Natural killer cell treated with Interleukin-12 subunit alpha and Interleukin-12 subunit beta and Interleukin-15 and Interleukin-18, amount 100 ng/mL, for 72 hours (primary cell): ENCODE data around the gene MOSPD2. TPM values are rescaled to one million over a fixed set of nuclear protein-coding genes. Genes with fewer than 3 reads are reported as not detected.

Experiments used
- ATAC-seq, 2 donors: fragments of 150-1000 bp; cut with Tn5 transposase in 1 of 2; sonication (Bioruptor Pico), chemical (Tn5 transposase) in 1 of 2; 2 replicates each; pipeline ENCODE4 v1.10.0; 2021
- DNase-seq: peaks from one replicate; pipeline ENCODE4 v3.0.0; 2022; ENCODE audit warnings: low spot score
- H3K27ac Mint-ChIP-seq, 2 donors: 1 replicate in 1 of 2; 2 replicates in 1 of 2; pipeline ENCODE4 v1.8.0; 2022; ENCODE audit warnings: mixed read lengths in 2 of 2, mild to moderate bottlenecking in 1 of 2, moderate library complexity in 1 of 2
- H3K27me3 Mint-ChIP-seq, 2 donors: 1 replicate in 1 of 2; 2 replicates in 1 of 2; pipeline ENCODE4 v1.8.0; 2022; ENCODE audit warnings: mixed read lengths in 2 of 2
- H3K36me3 Mint-ChIP-seq: one replicate; pipeline ENCODE4 v1.8.0; 2022; ENCODE audit warnings: mixed read lengths
- H3K4me1 Mint-ChIP-seq, 2 donors: 1 replicate in 1 of 2; 2 replicates in 1 of 2; pipeline ENCODE4 v1.8.0; 2022; ENCODE audit warnings: low read depth in 2 of 2, mixed read lengths in 2 of 2, mild to moderate bottlenecking in 1 of 2
- H3K4me3 Mint-ChIP-seq: one replicate; pipeline ENCODE4 v1.8.0; 2022; ENCODE audit warnings: mixed read lengths
- H3K9me3 Mint-ChIP-seq: 2 replicates; pipeline ENCODE4 v1.8.0; 2022; ENCODE audit warnings: mixed read lengths
- total RNA-seq, 2 donors: library from RNA; stranded (reverse); gene quantifications; one replicate each; pipeline ENCODE4 v1.2.3, GENCODE V29; 2022

MOSPD2 gene
- total RNA-seq, 2 donors from 2014 or later, result 12.8 to 30.4 TPM

DNA sequence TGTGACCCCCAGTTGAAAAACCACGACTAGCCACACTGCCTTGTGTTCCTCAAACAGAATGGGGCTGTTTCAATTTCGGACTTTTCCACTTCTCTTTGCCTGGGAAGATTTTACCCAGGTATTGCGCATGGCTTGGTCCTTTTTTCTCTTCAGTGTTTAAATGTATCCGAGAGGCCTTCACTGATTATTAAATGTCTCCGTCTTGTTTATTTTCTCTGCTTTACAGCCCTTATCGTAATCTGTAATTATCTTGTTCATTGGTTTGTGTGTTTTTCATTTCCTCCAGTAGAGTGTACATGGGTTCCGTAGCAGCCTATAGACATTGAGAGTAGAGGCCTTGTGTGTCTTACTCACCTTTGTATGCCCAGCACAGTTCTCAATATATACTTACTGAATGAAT lies 2.4 kb downstream of the MOSPD2 start:
- Mint-ChIP-seq H3K9me3 (peaks cover 2% of the 10 kb centered on the region), H3K27me3 (no peaks in the 10 kb centered on the region), H3K4me1 (peaks cover 7 to 10% of the 10 kb centered on the region in 2 donors), H3K36me3 (no peaks in the 10 kb centered on the region), H3K4me3 (peak overlapping the region; percentile 48), H3K27ac (peak overlapping the region in 1 of 2 donors; percentile 7)
- ATAC-seq, result no peak
- DNase-seq, result no peak

DNA sequence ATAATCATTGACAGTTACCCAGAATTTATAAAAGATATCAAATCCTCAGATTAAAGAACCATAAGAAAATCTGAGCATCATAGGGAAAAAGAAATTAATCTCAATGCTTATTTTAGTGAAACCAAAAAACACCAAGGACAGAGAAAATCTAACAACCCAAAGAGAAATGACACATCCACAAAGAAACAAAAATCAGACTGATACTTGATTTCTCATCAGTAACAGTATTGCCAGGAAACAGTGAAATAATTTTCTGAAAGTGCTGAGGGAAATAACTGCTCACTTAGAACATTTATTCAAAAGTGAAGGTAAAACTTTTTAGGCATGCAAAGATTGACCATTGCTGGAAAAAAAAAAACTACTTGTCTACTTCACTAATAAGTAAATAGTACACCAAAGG lies 10.6 kb downstream of the MOSPD2 start:
- Mint-ChIP-seq H3K9me3 (peaks cover 3% of the 10 kb centered on the region), H3K4me1 (peaks cover 23 to 25% of the 10 kb centered on the region in 2 donors), H3K27me3 (no peaks in the 10 kb centered on the region), H3K27ac (peak overlapping the region; percentile 91 to 92), H3K4me3 (peak overlapping the region; percentile 80), H3K36me3 (no peaks in the 10 kb centered on the region)
- ATAC-seq, result no peak
- DNase-seq, result no peak

DNA sequence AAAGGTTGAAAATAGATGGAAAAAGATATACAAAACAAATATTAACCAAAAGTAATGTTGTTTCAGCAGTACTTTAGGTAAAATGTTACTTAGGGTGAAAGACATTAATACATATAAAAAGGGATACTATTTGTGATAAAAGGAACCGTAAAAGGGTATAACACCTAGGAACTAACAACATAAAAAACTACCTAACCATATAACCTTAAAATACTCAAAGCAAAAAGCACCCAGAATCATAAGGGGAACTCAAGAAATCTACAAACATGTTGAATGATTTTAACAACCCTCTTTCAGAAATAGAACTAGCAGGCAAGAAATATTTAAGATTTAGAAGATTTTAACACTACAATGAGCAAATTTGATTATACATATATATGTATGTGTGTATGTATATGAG lies 11.5 kb downstream of the MOSPD2 start:
- Mint-ChIP-seq H3K4me3 (no peak overlapping the region), H3K27me3 (no peaks in the 10 kb centered on the region), H3K27ac (peak overlapping the region; percentile 91 to 92), H3K4me1 (peaks cover 19 to 25% of the 10 kb centered on the region in 2 donors), H3K9me3 (peaks cover 3% of the 10 kb centered on the region), H3K36me3 (no peaks in the 10 kb centered on the region)
- DNase-seq (no peak), ATAC-seq (no peak)

DNA sequence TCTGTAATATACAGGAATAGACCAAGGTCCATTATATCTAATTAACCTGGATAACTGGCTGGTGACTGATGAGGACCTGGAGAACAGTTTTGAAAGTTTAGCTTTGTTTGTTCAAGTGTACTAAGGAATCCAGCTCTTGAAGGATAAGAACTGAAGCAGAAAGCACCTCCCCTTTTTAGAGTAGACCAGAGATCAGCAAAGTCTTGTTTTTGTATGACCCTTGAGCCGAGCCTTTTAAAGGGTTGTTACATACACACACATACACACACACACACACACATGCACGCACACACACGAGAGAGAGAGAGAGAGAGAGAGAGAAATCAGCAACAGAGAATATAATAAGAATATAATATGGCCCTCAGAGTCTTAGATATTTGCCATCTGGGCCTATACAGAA lies 13.0 kb downstream of the MOSPD2 start:
- H3K27ac Mint-ChIP-seq, result peak overlapping the region in 1 of 2 donors; percentile 6
- H3K4me3 Mint-ChIP-seq, result no peak overlapping the region
- H3K27me3 Mint-ChIP-seq, result no peaks in the 10 kb centered on the region
- peaks cover 3% of the 10 kb centered on the region for H3K9me3 Mint-ChIP-seq
- H3K4me1 Mint-ChIP-seq, result peaks cover 13 to 19% of the 10 kb centered on the region in 2 donors
- no peak for ATAC-seq
- H3K36me3 Mint-ChIP-seq, result no peaks in the 10 kb centered on the region
- no peak for DNase-seq

DNA sequence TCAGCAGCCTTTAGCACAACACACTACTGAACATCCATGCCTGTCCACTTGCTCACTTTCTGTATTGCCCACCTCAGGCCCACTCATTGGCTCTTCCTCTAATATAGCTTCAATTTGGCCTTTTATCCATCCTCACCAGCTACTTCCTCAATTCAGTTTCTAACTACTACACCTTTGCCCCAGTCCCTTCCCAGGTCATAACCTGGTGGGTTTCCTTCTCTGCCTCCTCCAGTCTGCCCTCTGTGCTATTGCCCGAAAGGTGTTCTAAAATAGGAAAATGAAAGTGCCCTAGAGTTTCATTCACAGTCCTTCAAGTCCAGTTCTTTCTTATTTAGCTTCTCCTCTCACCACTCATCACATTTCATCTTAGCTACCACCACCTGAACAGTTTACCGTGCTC lies 23.1 kb downstream of the MOSPD2 start:
- Mint-ChIP-seq H3K36me3 (peaks cover 11% of the 10 kb centered on the region), H3K27ac (no peak overlapping the region), H3K4me1 (peaks cover 10 to 15% of the 10 kb centered on the region in 2 donors), H3K9me3 (no peaks in the 10 kb centered on the region), H3K4me3 (no peak overlapping the region), H3K27me3 (no peaks in the 10 kb centered on the region)
- no peak for DNase-seq
- ATAC-seq, result peak in 1 of 2 donors; percentile 15

DNA sequence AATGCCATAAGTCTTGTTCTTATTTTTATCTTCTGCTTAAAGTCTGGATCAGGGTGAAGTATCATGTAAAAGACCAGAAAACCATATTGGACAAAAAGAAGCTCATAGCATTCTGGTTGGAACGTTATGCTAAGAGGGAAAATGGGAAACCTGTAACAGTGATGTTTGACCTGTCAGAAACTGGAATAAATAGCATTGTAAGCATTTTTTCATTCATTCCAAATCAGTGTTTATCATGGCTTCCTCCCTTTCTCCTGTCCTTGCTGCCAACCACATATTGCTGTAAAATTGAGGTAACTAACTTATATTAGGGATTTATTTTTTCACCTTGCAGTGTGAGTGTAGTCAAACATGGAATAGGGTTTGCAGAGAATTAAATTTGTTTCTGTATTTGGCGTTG lies 23.8 kb downstream of the MOSPD2 start:
- Mint-ChIP-seq H3K9me3 (no peaks in the 10 kb centered on the region), H3K4me3 (no peak overlapping the region), H3K27me3 (no peaks in the 10 kb centered on the region), H3K27ac (no peak overlapping the region), H3K36me3 (peaks cover 11% of the 10 kb centered on the region), H3K4me1 (peaks cover 10 to 15% of the 10 kb centered on the region in 2 donors)
- DNase-seq (no peak), ATAC-seq (no peak)

DNA sequence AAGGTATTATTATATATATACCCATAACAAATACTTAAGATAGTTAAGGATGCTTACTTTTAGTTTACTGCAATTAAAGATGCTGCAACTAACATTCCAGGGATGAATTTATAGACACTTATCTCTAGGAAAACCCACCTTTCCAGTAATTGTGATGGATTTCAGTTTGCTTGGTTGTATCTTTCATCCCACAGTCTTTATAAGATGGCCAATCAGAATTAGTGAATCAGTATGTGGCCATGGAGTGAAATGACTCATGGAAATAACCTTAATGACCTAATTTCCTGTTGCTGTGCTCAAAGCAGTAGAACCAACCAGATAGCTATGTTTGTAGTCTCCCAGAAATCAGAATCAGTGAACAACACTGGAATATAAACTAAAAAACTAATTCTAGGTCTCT lies 26.4 kb downstream of the MOSPD2 start:
- peak; percentile 76 to 89 for ATAC-seq
- Mint-ChIP-seq H3K36me3 (peaks cover 17% of the 10 kb centered on the region), H3K9me3 (no peaks in the 10 kb centered on the region), H3K27ac (peak overlapping the region; percentile 63 to 89), H3K27me3 (no peaks in the 10 kb centered on the region), H3K4me1 (peaks cover 10 to 15% of the 10 kb centered on the region in 2 donors), H3K4me3 (no peak overlapping the region)
- DNase-seq, result no peak

DNA sequence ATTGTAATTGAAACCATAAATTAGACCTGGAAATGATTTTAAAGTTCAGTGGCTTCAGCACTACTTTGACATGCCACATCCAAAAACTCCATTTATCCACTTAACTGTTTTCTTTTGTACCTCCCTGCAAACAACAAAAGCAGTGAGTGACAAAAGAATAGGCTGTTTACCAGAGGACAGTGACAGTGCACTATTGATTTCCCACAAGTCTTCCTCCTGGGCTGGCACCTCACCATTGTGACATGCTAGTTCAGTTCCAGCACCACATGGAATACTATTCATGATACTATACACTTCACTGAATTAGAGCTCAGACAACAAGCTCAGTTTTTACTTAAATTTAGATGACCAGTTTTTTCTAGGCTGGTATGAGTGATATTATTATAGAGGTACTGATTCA lies 29.3 kb downstream of the MOSPD2 start:
- peaks cover 5 to 9% of the 10 kb centered on the region in 2 donors for H3K4me1 Mint-ChIP-seq
- H3K4me3 Mint-ChIP-seq, result no peak overlapping the region
- no peaks in the 10 kb centered on the region for H3K27me3 Mint-ChIP-seq
- DNase-seq (no peak), ATAC-seq (no peak)
- peaks cover 2% of the 10 kb centered on the region for H3K9me3 Mint-ChIP-seq
- H3K27ac Mint-ChIP-seq, result no peak overlapping the region
- peaks cover 6% of the 10 kb centered on the region for H3K36me3 Mint-ChIP-seq

DNA sequence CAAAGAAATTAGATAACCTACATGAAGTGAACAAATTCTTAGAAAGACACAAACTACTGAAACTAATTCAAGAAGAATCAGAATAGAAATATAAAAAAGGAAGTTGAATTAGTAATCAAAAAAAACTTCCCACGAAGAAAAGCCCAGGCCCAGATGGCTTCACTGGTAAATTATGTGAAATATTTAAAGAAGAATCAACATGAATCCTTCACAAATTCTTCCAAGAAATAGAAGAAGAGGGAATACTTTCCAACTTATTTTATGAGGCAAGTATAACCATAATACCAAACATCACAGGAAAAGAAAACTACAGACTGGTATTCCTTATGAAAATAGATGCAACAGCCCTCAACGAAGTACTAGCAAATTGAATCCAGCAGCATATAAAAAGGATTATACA lies 30.7 kb downstream of the MOSPD2 start:
- H3K9me3 Mint-ChIP-seq, result peaks cover 3% of the 10 kb centered on the region
- no peak overlapping the region for H3K27ac Mint-ChIP-seq
- H3K4me3 Mint-ChIP-seq, result no peak overlapping the region
- no peaks in the 10 kb centered on the region for H3K27me3 Mint-ChIP-seq
- ATAC-seq (no peak), DNase-seq (no peak)
- peaks cover 6% of the 10 kb centered on the region for H3K36me3 Mint-ChIP-seq
- H3K4me1 Mint-ChIP-seq, result peaks cover 5 to 11% of the 10 kb centered on the region in 2 donors

DNA sequence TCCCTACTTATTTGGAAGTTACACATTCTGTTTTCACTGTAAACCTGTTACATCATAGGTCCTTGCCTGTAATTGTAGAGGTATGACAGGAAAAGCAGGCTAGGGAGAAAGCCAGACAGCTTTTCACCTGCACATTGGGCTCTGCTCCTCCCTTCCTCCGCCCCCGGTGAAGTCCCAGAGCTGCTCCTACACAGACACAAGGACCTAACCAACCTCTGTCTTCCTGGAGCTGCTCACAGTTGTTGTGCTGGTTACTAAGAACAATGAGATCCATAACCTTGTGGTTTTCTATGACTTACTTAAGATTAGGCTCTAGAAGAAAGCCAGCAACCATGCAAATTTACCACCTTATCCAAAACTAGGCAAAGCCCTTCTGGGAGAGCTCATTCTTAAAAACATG lies 40.0 kb downstream of the MOSPD2 start:
- no peaks in the 10 kb centered on the region for H3K9me3 Mint-ChIP-seq
- no peaks in the 10 kb centered on the region for H3K4me1 Mint-ChIP-seq
- no peak overlapping the region for H3K27ac Mint-ChIP-seq
- no peaks in the 10 kb centered on the region for H3K27me3 Mint-ChIP-seq
- ATAC-seq, result no peak
- peaks cover 11% of the 10 kb centered on the region for H3K36me3 Mint-ChIP-seq
- H3K4me3 Mint-ChIP-seq, result no peak overlapping the region
- DNase-seq, result no peak

DNA sequence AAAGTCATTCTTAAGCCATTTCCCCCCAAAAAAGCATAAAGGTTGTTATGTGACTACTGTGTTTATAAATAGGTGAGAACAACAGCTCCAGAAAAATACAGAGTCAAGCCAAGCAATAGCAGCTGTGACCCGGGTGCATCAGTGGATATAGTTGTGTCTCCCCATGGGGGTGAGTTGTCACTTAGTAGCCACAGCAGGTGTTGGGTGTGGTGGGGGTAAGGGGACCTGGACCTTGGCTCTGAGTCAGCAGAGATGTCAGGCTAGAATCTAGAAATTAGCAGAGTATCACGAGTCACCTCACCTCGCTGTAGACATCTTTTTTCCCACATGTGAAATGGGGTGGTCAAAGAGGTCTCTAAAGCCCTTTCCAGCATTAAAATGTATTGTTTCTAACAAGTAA lies 42.4 kb downstream of the MOSPD2 start:
- H3K4me1 Mint-ChIP-seq, result no peaks in the 10 kb centered on the region
- H3K27me3 Mint-ChIP-seq, result no peaks in the 10 kb centered on the region
- ATAC-seq (no peak), DNase-seq (no peak)
- peaks cover 11% of the 10 kb centered on the region for H3K36me3 Mint-ChIP-seq
- no peak overlapping the region for H3K27ac Mint-ChIP-seq
- H3K4me3 Mint-ChIP-seq, result no peak overlapping the region
- H3K9me3 Mint-ChIP-seq, result no peaks in the 10 kb centered on the region

DNA sequence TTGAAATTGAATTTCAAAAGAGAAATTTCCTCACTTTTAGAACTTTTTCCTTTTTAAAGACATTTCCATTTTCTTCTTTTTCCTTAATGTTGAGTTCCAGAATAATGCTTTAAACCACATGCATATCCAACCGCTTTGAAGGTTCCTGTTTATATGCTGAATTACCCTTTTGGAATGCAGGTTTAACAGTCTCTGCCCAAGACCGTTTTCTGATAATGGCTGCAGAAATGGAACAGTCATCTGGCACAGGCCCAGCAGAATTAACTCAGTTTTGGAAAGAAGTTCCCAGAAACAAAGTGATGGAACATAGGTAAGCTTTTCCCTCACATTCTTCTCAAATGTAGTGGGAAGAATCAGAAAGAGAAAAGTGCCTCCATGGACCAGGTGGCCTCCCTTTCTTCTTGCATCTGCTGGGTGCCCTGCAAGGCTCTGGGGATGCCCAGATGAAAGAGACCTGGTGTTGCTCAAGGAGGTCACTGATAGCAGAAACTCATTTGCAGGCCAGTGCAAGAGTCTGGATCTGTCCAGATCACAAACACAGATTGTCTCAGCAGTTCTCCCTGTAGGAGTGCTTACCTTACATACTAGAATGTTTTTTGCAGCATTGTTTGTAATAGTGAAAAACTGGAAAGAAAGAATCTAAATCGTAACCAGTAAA lies 42.9 kb downstream of the MOSPD2 start:
- Mint-ChIP-seq H3K36me3 (peaks cover 11% of the 10 kb centered on the region), H3K9me3 (no peaks in the 10 kb centered on the region)
- no peak for DNase-seq

DNA sequence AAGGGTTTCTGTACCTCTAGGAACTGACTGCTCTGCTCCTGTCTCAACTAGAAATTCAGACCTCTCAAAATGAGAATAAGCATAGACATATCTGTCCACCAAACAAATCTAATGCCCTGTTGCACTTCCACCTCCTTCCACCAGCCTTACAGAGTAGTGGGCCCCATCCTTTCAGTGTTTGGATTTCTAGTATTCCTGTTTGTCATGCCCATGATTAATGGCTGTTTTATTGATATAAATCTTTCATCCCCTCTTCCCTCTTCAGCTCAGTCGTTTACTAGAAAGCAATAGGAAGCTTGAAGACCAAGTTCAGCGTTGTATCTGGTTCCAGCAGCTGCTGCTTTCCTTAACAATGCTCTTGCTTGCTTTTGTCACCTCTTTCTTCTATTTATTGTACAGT lies 46.2 kb downstream of the MOSPD2 start:
- DNase-seq (no peak), ATAC-seq (no peak)
- H3K27ac Mint-ChIP-seq, result no peak overlapping the region
- H3K4me3 Mint-ChIP-seq, result no peak overlapping the region
- no peaks in the 10 kb centered on the region for H3K4me1 Mint-ChIP-seq
- H3K9me3 Mint-ChIP-seq, result no peaks in the 10 kb centered on the region
- H3K36me3 Mint-ChIP-seq, result peaks cover 7% of the 10 kb centered on the region
- H3K27me3 Mint-ChIP-seq, result no peaks in the 10 kb centered on the region

More for the DNA sequence above, 42.9 kb downstream of the MOSPD2 start:
- Mint-ChIP-seq H3K4me3 (no peak overlapping the region), H3K27me3 (no peaks in the 10 kb centered on the region), H3K4me1 (no peaks in the 10 kb centered on the region), H3K27ac (no peak overlapping the region)
- no peak for ATAC-seq

DNA sequence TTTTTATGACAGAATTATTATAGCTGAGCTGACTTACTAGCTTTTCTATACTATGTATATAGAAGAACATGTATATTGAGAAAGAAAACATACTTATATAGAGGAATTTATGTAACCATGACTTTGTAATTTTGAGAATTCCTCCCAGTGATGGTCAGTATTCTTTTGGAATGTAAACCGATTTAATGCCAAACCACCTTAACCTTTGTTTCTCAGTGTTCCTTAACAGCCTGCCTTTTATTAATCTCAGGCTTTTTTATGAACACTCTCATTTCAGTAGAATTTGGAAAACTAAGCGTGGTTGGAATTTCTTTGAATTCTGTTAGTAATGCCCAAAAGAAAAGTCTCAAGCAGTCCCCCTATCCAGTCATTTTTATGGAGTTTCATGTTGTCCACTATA lies 47.0 kb downstream of the MOSPD2 start:
- Mint-ChIP-seq H3K4me1 (no peaks in the 10 kb centered on the region), H3K36me3 (peaks cover 7% of the 10 kb centered on the region), H3K4me3 (no peak overlapping the region), H3K9me3 (no peaks in the 10 kb centered on the region), H3K27me3 (no peaks in the 10 kb centered on the region), H3K27ac (no peak overlapping the region)
- DNase-seq (no peak), ATAC-seq (no peak)

DNA sequence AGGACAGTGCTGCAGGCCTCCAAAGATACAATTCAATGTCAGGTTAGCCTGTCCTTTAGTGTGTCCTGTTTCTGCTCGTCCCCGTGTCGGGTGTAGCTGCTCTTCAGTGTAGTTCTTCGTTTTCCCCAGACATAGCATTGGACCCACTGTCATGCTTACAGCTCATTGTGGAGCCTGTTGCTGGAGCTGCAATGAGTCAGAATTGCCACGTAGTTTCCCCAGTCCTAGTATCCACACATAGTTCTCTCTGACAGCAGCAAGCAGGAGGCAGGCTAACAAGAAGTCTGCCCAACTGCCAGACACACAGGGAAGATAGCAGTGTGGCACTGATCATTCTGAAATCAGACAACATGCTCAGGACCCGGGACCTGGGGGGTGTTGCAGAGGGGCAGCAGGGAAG lies 49.2 kb downstream of the MOSPD2 start:
- DNase-seq, result no peak
- ATAC-seq, result no peak
- H3K4me1 Mint-ChIP-seq, result no peaks in the 10 kb centered on the region
- H3K4me3 Mint-ChIP-seq, result no peak overlapping the region
- no peak overlapping the region for H3K27ac Mint-ChIP-seq
- H3K36me3 Mint-ChIP-seq, result peaks cover 6% of the 10 kb centered on the region
- H3K9me3 Mint-ChIP-seq, result no peaks in the 10 kb centered on the region
- no peaks in the 10 kb centered on the region for H3K27me3 Mint-ChIP-seq
